Measurements from ENCODE around the gene EFNA3. TPM values are rescaled to one million over a fixed set of nuclear protein-coding genes. Genes with fewer than 3 reads are reported as not detected.

EFNA3 gene
- total RNA-seq, 4 donors from 2014 or later, result 3.4 to 7.9 (median 7.2) TPM

GRCh38 chr1:155037043-155037442, 41.6 kb upstream of the EFNA3 start:
- no peak for DNase-seq
- peaks cover 6 to 30% (median 15%) of the 10 kb centered on the region in 4 donors for H3K4me1 ChIP-seq
- no peak overlapping the region for H3K27ac ChIP-seq
- 97% methylated on average over 3 of the region's 3 CpGs; no CpG with 5 or more reads in 1 of the 2 donors for WGBS, 2 donors (ENCODE audit: low coverage in 1 of 2)
- H3K9me3 ChIP-seq, result no peaks in the 10 kb centered on the region
- no peaks in the 10 kb centered on the region for H3K27me3 ChIP-seq
- in situ Hi-C loops (cut with MboI; ENCODE audit: low pct_ligation_motif_present in 1 of 4, low pct_unique_long_range_greater_than_20kb in 1 of 4, low sequenced_read_pairs in 3 of 4), result no loop called here
- intact Hi-C loops (cut with DNase I; ENCODE audit: low total_unique reads), result no loop called here
- H3K4me3 ChIP-seq, result no peak overlapping the region
- H3K36me3 ChIP-seq, result no peaks in the 10 kb centered on the region
- no peak for TF ChIP-seq POLR2AphosphoS5 (IDR thresholded peaks at IDR 0.05)
- TF ChIP-seq POLR2A (IDR thresholded peaks at IDR 0.05), result no peak

- TF ChIP-seq POLR2AphosphoS5 (IDR thresholded peaks at IDR 0.05) (peak in 1 of 3 donors; percentile 22), CTCF (IDR thresholded peaks at IDR 0.05) (no peak), POLR2A (IDR thresholded peaks at IDR 0.05) (no peak), EP300 (IDR thresholded peaks at IDR 0.05; ENCODE audit: low read depth) (no peak)
- no peaks in the 10 kb centered on the region for H3K27me3 ChIP-seq
- H3K9me3 ChIP-seq, result no peaks in the 10 kb centered on the region
- in situ Hi-C loops (cut with MboI; ENCODE audit: low pct_ligation_motif_present in 1 of 4, low pct_unique_long_range_greater_than_20kb in 1 of 4, low sequenced_read_pairs in 3 of 4) (no loop called here), intact Hi-C loops (cut with DNase I; ENCODE audit: low total_unique reads) (no loop called here)
- 65 to 83% methylated on average over 1 to 6 of the region's 6 CpGs for WGBS, 2 donors (ENCODE audit: low coverage in 1 of 2)
- DNase-seq, result peak; percentile 48
- H3K4me1 ChIP-seq, result peaks cover 6 to 35% (median 17%) of the 10 kb centered on the region in 4 donors
- H3K27ac ChIP-seq, result peak overlapping the region; percentile 70 to 79 (median 75)
- H3K4me3 ChIP-seq, result no peak overlapping the region
- H3K36me3 ChIP-seq, result no peaks in the 10 kb centered on the region
Measured at GRCh38 chr1:155037851-155038441, 40.7 kb upstream of the EFNA3 start.

- H3K36me3 ChIP-seq, result no peaks in the 10 kb centered on the region
- TF ChIP-seq POLR2A (IDR thresholded peaks at IDR 0.05), result peak; percentile 65
- TF ChIP-seq POLR2AphosphoS5 (IDR thresholded peaks at IDR 0.05), result peak; percentile 11 to 82 (median 81)
- TF ChIP-seq EP300 (IDR thresholded peaks at IDR 0.05; ENCODE audit: low read depth), result no peak
- peaks cover 6 to 42% (median 25%) of the 10 kb centered on the region in 4 donors for H3K4me1 ChIP-seq
- peak; percentile 79 for DNase-seq
- H3K27me3 ChIP-seq, result no peaks in the 10 kb centered on the region
- H3K27ac ChIP-seq, result peak overlapping the region; percentile 70 to 79 (median 75)
- WGBS, 2 donors (ENCODE audit: low coverage in 1 of 2), result 24 to 33% methylated on average over 1 to 8 of the region's 8 CpGs
- H3K9me3 ChIP-seq, result no peaks in the 10 kb centered on the region
- intact Hi-C loops (cut with DNase I; ENCODE audit: low total_unique reads), result no loop called here
- H3K4me3 ChIP-seq, result no peak overlapping the region
- in situ Hi-C loops (cut with MboI; ENCODE audit: low pct_ligation_motif_present in 1 of 4, low pct_unique_long_range_greater_than_20kb in 1 of 4, low sequenced_read_pairs in 3 of 4), result no loop called here
Measured at GRCh38 chr1:155038602-155039307, 39.9 kb upstream of the EFNA3 start.

GRCh38 chr1:155039308-155039669, 39.3 kb upstream of the EFNA3 start:
- Histone ChIP-seq H3K27ac (peak overlapping the region; percentile 70 to 79 (median 75)), H3K36me3 (no peaks in the 10 kb centered on the region), H3K4me3 (no peak overlapping the region), H3K27me3 (no peaks in the 10 kb centered on the region), H3K9me3 (no peaks in the 10 kb centered on the region), H3K4me1 (peaks cover 10 to 47% (median 30%) of the 10 kb centered on the region in 4 donors)
- TF ChIP-seq EP300 (IDR thresholded peaks at IDR 0.05; ENCODE audit: low read depth) (no peak), POLR2AphosphoS5 (IDR thresholded peaks at IDR 0.05) (no peak), CTCF (IDR thresholded peaks at IDR 0.05) (no peak), POLR2A (IDR thresholded peaks at IDR 0.05) (no peak)
- DNase-seq, result no peak
- in situ Hi-C loops (cut with MboI; ENCODE audit: low pct_ligation_motif_present in 1 of 4, low pct_unique_long_range_greater_than_20kb in 1 of 4, low sequenced_read_pairs in 3 of 4) (no loop called here), intact Hi-C loops (cut with DNase I; ENCODE audit: low total_unique reads) (no loop called here)
- 60 to 76% methylated on average over 1 to 4 of the region's 4 CpGs for WGBS, 2 donors (ENCODE audit: low coverage in 1 of 2)

DNA sequence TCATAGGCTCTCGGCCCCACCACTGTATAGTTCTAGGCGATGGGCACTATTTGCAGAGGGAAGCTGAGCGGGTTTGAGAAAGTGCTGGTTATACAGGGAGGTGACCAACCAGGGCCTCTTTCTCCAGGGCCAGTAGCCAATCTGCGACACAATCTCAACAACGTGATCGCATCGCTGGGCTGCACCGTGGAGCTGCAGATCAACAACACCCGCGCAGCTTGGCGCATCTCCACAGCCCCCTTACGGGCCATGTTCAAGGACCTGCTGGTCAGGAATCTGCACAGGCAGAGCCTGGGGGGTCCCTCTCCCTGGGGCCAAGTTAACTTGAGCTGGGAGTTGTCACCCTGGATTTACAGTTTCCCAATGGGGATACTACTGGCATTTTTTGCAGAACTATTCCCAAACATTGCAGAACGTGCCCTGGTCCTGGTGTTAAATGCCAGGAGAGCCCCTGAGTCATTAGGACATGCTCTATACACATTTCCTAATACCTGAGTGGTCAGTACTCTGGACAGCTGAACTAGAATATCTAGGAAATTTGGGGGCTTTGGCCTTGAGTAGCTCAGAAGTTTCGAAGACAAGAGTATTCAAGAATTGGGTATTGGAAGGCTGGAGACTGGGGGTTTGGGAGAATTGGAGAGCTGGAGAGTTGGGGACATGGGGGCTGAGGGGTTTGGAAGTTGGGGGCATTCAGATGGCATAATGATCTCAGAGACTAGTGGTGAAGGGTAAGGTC, 38.1 kb upstream of the EFNA3 start:
- no peak overlapping the region for H3K4me3 ChIP-seq
- no peak for DNase-seq
- TF ChIP-seq CTCF (IDR thresholded peaks at IDR 0.05) (no peak), EP300 (IDR thresholded peaks at IDR 0.05; ENCODE audit: low read depth) (no peak), POLR2A (IDR thresholded peaks at IDR 0.05) (no peak), POLR2AphosphoS5 (IDR thresholded peaks at IDR 0.05) (no peak)
- intact Hi-C loops (cut with DNase I; ENCODE audit: low total_unique reads) (no loop called here), in situ Hi-C loops (cut with MboI; ENCODE audit: low pct_ligation_motif_present in 1 of 4, low pct_unique_long_range_greater_than_20kb in 1 of 4, low sequenced_read_pairs in 3 of 4) (no loop called here)
- no peaks in the 10 kb centered on the region for H3K9me3 ChIP-seq
- H3K36me3 ChIP-seq, result no peaks in the 10 kb centered on the region
- H3K27ac ChIP-seq, result no peak overlapping the region
- peaks cover 14 to 53% (median 36%) of the 10 kb centered on the region in 4 donors for H3K4me1 ChIP-seq
- H3K27me3 ChIP-seq, result no peaks in the 10 kb centered on the region
- WGBS, 2 donors (ENCODE audit: low coverage in 1 of 2), result 86 to 94% methylated on average over 11 to 14 of the region's 14 CpGs
